COLO668 (cell line): Measurements from ENCODE around the gene FIG4.
"Not testable (repeated sequence)": the region's sequence is repeated elsewhere in the genome, so short reads cannot be mapped to it uniquely, and the experiment has no call there.

Experiments used
- DNase-seq: peaks from one replicate; lab custom pipeline; 2025; ENCODE audit not compliant: unreplicated experiment; lab: John Stamatoyannopoulos, UW

The FIG4 gene

GRCh38 chr6:109759098-109759955 lies 68.2 kb downstream of the FIG4 start:
- DNase-seq: no peak

GRCh38 chr6:109760208-109760607 lies 69.1 kb downstream of the FIG4 start:
- no peak for DNase-seq

GRCh38 chr6:109762166-109762565 lies 71.1 kb downstream of the FIG4 start:
- DNase-seq: no peak

DNA sequence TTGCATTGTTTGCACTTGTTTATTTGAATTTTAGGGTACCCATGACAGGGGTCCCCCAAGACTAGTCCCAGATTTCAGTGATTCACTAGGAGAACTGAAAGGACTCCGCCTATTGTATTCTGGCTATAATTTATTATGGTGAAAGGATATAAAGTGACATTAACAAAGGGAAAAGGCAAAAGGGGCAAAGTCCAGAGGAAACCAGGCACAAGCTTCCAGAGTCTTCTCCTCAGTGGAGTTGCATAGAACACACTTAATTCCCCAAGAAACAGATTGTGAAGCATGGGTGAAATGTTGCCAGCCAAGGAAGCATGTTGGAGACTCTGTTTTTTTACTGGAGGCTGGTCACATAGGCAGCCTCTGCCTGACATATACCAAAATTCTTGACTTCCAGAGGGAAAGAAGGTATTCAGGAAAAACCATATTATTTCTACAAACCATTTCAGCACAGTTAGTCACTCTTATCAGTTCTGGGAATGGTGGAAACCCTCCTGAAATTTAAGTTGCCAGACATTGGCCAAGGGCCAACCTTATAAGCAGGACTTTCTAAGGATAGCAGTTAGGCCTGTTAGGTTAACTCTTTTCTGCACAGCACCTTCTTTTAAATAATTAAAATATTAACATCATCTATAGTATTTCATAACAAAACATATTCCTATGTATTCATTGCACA lies 71.8 kb downstream of the FIG4 start:
- no peak for DNase-seq

- no peak for DNase-seq
Measured at GRCh38 chr6:109766167-109766566, 75.1 kb downstream of the FIG4 start.

GRCh38 chr6:109767961-109768360 lies 76.9 kb downstream of the FIG4 start:
- DNase-seq: no peak

GRCh38 chr6:109768485-109768884 lies 77.4 kb downstream of the FIG4 start:
- DNase-seq: no peak

- DNase-seq: no peak
Measured at GRCh38 chr6:109769213-109769612, 78.1 kb downstream of the FIG4 start.

DNA sequence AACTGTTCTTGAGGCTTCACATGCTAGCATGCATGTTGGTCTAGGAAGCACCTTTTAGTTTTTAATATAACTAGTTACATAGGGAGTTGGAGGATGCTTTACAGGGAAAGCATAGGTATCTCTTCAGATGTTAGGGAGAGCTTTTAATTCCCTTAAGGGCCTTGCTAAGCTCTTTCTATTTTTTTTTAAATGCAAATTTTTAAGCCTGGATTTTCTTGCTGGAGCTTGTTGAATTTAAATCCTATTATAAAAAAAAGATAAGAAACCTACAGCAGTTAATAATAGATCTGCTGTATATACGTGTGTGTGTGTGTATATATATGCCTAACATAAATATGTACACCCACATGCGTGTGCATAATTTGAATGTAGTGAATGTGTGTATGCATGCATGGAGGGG lies 79.0 kb downstream of the FIG4 start:
- no peak for DNase-seq

DNA sequence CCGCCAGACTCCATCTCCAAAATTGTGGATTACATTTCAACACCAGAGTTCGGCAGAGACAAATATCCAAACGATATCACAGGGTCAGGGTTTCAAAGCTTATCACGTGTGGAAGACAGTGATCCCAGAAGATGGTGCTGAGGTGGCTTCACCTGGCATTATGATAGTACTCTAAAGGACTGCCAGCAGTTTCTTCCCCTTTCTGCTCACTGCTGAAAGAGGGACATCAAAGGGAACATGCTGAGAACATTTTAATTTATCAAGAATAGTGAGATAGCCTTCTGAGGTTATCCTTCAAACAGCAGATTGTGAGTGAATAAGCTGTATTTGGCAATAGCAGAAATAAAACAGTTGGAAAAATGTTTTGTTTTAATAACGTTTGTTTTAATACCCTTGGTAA lies 79.7 kb downstream of the FIG4 start:
- DNase-seq: no peak

- not testable (repeated sequence) for DNase-seq
Measured at GRCh38 chr6:109771939-109772755, 81.1 kb downstream of the FIG4 start.

- DNase-seq: no peak
Measured at GRCh38 chr6:109772883-109773431, 81.9 kb downstream of the FIG4 start.

DNA sequence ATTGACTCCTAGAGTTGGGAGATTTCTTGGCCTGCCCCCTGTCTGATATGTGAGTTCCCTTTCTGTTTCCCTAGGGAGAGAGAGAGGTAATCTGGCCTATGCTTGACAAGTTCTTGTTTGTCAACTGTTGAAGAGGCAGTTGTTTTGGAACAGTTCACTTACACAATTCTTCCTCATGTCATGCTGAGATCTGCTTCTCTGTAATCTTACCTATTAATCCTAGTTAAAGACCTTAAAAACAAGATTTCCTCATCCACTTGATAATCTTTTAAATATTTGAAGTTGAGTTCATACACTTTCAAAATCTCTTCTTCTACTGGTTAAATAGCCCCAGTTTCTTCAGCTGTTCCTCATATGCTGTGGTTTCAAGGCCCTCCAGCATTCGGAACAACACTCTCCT lies 89.9 kb downstream of the FIG4 start:
- DNase-seq: no peak

GRCh38 chr6:109782491-109782999 lies 91.4 kb downstream of the FIG4 start:
- no peak for DNase-seq

DNA sequence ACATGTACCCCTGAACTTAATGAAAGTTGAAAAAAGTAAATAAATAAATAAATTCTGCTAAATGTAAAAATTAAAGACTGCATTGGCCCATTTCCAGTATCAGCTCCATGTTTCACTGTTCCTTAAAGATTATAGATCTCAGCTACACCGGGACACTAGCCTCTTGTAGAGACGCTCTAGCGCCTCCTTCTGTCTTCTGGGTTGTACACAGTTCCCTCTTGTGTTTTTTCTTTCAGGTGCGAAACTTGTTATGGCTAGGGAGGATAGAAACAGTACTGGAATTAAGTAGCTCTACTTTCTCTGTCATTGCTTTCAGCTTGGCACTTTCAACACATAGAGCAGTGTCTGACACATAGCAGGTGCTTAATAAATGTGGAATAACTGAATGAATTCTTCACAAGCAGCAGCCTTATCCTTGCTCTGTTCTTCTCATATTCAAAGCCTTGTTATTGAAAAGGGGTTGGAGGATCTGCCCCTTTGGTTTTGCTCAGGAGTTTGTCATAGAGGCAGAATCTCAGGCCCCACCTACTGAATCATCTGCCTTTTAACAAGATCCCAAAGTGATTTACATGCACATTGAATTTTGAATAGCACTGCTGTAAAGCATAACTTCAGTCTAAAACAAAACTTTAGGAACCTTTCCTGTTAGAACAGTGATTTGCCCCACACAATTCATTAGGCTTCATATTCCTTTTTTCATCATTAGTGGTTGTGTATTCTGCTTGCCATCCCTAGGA lies 92.3 kb downstream of the FIG4 start:
- DNase-seq: no peak

DNA sequence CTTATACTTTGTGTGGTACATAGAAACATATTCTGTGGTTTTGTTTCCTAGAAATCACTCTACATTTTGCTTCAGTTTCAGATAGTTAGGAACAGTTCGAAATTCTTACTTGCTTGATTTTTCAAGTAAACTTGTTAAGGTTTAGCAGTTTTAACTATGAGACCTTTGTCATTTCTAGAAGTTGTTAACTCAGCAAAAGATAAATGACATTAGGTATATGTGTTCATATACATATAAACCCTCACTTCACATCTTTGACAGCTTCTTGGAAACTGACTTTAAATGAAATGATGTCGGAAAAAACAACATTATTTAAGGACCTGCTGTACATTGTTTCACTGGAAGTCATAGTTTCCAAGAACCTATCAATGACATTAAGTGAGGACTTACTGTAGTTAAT lies 96.2 kb downstream of the FIG4 start:
- no peak for DNase-seq

- DNase-seq: no peak
Measured at GRCh38 chr6:109788687-109789086, 97.6 kb downstream of the FIG4 start.

- DNase-seq: no peak
Measured at GRCh38 chr6:109790131-109790530, 99.0 kb downstream of the FIG4 start.

DNA sequence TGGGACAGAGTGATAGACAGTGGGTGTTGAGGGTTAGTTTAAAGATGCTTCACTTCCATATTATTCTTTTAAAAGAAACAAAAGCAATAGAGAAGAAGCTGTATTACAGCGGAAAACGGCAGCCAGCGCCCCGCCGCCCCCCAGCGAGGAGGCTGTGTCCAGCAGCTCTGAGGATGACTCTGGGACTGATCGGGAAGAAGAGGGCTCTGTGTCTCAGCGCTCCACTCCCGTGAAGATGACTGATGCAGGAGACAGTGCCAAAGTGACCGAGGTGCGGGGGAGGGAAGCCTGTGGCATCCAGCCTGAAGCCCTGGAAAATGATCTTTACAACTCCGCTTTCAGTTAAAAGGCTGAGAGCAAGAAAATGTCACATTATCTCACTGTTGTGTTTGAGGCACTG lies 100.2 kb downstream of the FIG4 start:
- no peak for DNase-seq

DNA sequence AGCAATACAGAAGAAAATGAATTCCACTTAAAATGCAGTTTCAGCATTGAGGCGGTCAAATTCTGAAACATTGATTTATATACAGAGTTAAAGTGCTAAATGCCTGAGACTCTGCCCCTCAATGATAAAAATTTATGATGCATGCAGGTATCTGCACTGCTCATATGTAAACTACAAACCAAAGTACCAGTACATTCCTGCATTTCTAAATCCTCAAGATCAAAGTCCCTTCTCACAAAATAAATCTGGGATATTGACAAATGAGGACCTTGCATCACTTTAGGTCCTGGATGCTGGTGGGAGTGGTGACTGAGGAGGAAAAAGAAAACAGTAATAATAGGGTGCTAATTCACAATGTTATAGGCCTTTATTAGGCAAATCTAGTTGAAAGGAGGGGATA lies 101.9 kb downstream of the FIG4 start:
- DNase-seq: no peak

DNA sequence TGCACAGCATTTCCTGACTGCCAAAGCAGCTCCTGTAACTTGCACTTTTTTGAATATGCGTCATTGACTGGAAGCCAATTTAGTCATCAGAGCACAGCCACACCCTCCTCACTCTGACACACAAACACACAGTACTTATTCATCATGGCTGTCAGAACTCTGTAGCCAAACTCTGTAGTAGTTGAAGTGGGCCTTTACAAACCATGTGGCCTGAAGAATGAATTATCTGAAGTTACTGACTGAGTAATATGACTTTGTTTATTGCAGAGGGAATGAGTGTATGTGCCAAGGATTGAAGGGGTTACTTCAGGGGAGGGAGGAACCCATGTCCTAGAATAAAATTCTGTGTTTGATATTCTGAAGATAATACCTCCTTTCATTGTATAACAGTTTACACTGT lies 102.7 kb downstream of the FIG4 start:
- DNase-seq: no peak
